Breast epithelium (tissue), 4 donors: ENCODE results near the gene MS4A3. TPM values are rescaled to one million over a fixed set of nuclear protein-coding genes. Genes with fewer than 3 reads are reported as not detected.

Experiments used
- DNase-seq, 2 donors: peaks; one replicate each; pipeline ENCODE4 v3.0.0-alpha.2; 2019; ENCODE audit warnings: low spot score in 2 of 2
- H3K27ac ChIP-seq, 2 donors: fragments of 200-600 bp; sonication (generic) in 1 of 2; one replicate each; pipeline ENCODE4 v1.5.1; 2016 to 2019; ENCODE audit warnings: mild to moderate bottlenecking in 1 of 2
- H3K27me3 ChIP-seq, 2 donors: fragments of 200-600 bp; sonication (generic) in 1 of 2; one replicate each; pipeline versions ENCODE4 v1.5.1 to v1.6.0; 2017 to 2019; ENCODE audit warnings: control low read depth in 1 of 2, mild to moderate bottlenecking in 1 of 2
- H3K36me3 ChIP-seq: fragments of 200-600 bp; one replicate; pipeline ENCODE4 v1.5.1; 2019
- H3K4me1 ChIP-seq, 2 donors: fragments of 200-600 bp; sonication (generic); one replicate each; pipeline ENCODE4 v1.5.1; 2016 to 2019; ENCODE audit warnings: control low read depth in 1 of 2
- H3K4me3 ChIP-seq, 3 donors: fragments of 200-600 bp; sonication (generic); 1 replicate in 2 of 3; 2 replicates in 1 of 3; pipeline ENCODE4 v1.5.1; 2016 to 2019; ENCODE audit warnings: mild to moderate bottlenecking in 3 of 3, moderate library complexity in 2 of 3
- H3K9me3 ChIP-seq, 2 donors: fragments of 200-600 bp; sonication (generic) in 1 of 2; one replicate each; pipeline ENCODE4 v1.5.1; 2016 to 2019; ENCODE audit warnings: control low read depth in 1 of 2
- POLR2A ChIP-seq: fragments of 450-650 bp; IDR thresholded peaks from one replicate; pipeline ENCODE4 v1.6.1; 2016; ENCODE audit warnings: antibody characterized with exemption, mild to moderate bottlenecking, moderate library complexity
- POLR2AphosphoS5 ChIP-seq, 3 donors: sonication (generic); formaldehyde crosslinking; IDR thresholded peaks; one replicate each; pipeline ENCODE4 v1.6.1; 2017; ENCODE audit warnings: antibody characterized with exemption in 3 of 3
- intact Hi-C: fragments of 100-400 bp; cut with DNase I; formaldehyde crosslinking; loops from one replicate; pipeline ENCODE4 v1.15.1; 2023; ENCODE audit warnings: low total_unique reads
- total RNA-seq, 3 donors: library from RNA; depleted of rRNA; stranded (reverse); fragments of >200 nt; gene quantifications; one replicate each; pipeline ENCODE4 v1.1.0, GENCODE V29; 2016
- TF ChIP-seq, protein P1 (sequence below), 3 donors: fragments of 450-650 bp; IDR thresholded peaks; one replicate each; pipeline ENCODE4 v1.5.1; 2016 to 2017; ENCODE audit warnings: antibody characterized with exemption in 3 of 3, mild to moderate bottlenecking in 3 of 3, moderate library complexity in 3 of 3

MS4A3 gene
- total RNA-seq, 3 donors from 2014 or later, result not detected

- Histone ChIP-seq H3K36me3 (no peaks in the 10 kb centered on the region), H3K4me1 (no peaks in the 10 kb centered on the region), H3K27ac (no peak overlapping the region), H3K4me3 (no peak overlapping the region), H3K9me3 (no peaks in the 10 kb centered on the region), H3K27me3 (no peaks in the 10 kb centered on the region)
- intact Hi-C loops, result no loop called here
- no peak for DNase-seq
- TF ChIP-seq POLR2AphosphoS5 (IDR thresholded peaks at IDR 0.05), result no peak
- TF ChIP-seq, protein P1, sequence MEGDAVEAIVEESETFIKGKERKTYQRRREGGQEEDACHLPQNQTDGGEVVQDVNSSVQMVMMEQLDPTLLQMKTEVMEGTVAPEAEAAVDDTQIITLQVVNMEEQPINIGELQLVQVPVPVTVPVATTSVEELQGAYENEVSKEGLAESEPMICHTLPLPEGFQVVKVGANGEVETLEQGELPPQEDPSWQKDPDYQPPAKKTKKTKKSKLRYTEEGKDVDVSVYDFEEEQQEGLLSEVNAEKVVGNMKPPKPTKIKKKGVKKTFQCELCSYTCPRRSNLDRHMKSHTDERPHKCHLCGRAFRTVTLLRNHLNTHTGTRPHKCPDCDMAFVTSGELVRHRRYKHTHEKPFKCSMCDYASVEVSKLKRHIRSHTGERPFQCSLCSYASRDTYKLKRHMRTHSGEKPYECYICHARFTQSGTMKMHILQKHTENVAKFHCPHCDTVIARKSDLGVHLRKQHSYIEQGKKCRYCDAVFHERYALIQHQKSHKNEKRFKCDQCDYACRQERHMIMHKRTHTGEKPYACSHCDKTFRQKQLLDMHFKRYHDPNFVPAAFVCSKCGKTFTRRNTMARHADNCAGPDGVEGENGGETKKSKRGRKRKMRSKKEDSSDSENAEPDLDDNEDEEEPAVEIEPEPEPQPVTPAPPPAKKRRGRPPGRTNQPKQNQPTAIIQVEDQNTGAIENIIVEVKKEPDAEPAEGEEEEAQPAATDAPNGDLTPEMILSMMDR (IDR thresholded peaks at IDR 0.05), result no peak
- TF ChIP-seq POLR2A, result no peak
These were observed 20.9 kb downstream of the MS4A3 start for GRCh38 chr11:60077216-60077817.

GRCh38 chr11:60077981-60078380, 21.5 kb downstream of the MS4A3 start:
- TF ChIP-seq, protein P1 (IDR thresholded peaks at IDR 0.05), result no peak
- TF ChIP-seq POLR2A, result no peak
- Histone ChIP-seq H3K27me3 (no peaks in the 10 kb centered on the region), H3K4me1 (no peaks in the 10 kb centered on the region), H3K27ac (no peak overlapping the region), H3K36me3 (no peaks in the 10 kb centered on the region), H3K9me3 (no peaks in the 10 kb centered on the region), H3K4me3 (no peak overlapping the region)
- intact Hi-C loops, result no loop called here
- no peak for DNase-seq

- intact Hi-C loops, result no loop called here
- H3K9me3 ChIP-seq, result no peaks in the 10 kb centered on the region
- no peak overlapping the region for H3K4me3 ChIP-seq
- TF ChIP-seq, protein P1 (IDR thresholded peaks at IDR 0.05), result no peak
- TF ChIP-seq POLR2A (no peak), POLR2AphosphoS5 (IDR thresholded peaks at IDR 0.05) (no peak)
- no peak for DNase-seq
- H3K27me3 ChIP-seq, result no peaks in the 10 kb centered on the region
- H3K4me1 ChIP-seq, result no peaks in the 10 kb centered on the region
- H3K36me3 ChIP-seq, result no peaks in the 10 kb centered on the region
- no peak overlapping the region for H3K27ac ChIP-seq
These were observed 22.3 kb downstream of the MS4A3 start for GRCh38 chr11:60078745-60079144.

- no peak for TF ChIP-seq POLR2AphosphoS5 (IDR thresholded peaks at IDR 0.05)
- TF ChIP-seq, protein P1 (IDR thresholded peaks at IDR 0.05), result no peak
- Histone ChIP-seq H3K36me3 (no peaks in the 10 kb centered on the region), H3K9me3 (no peaks in the 10 kb centered on the region), H3K27ac (no peak overlapping the region), H3K4me3 (no peak overlapping the region), H3K4me1 (no peaks in the 10 kb centered on the region), H3K27me3 (no peaks in the 10 kb centered on the region)
- intact Hi-C loops, result no loop called here
- DNase-seq, result no peak
These were observed 24.1 kb downstream of the MS4A3 start for GRCh38 chr11:60080535-60080934.

DNA sequence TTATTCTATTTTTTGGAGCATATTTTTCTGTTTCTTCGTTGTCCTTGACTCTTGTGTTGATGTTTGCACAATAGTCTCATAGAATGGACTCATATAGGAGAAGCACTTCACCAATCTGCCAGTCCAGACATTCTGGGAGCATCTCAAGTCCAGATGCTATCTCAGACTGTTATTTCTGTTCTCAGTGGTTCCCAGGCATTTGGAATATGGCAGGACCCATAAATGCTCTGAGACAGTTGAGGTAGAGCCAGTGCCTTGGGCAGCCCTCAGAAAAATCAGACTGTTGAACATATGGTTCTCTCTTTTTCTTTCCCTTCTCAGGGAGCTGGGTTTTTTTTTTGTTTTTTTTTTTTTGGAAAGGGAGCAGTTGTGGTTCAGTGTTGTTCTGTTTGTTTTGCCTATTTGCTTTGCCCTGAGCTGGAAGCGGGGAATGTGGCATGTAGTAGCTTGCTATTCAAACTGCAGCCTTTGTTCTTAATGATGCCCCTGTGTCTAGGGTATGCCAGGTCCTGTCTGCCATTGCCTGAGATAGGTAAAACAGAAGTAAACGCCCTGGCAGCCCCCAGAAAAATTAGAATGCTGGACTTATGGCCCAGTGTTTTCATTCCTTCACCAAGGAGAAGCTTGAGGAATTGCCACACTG, 28.3 kb downstream of the MS4A3 start:
- intact Hi-C loops, result no loop called here
- Histone ChIP-seq H3K27me3 (no peaks in the 10 kb centered on the region), H3K27ac (no peak overlapping the region), H3K4me3 (no peak overlapping the region), H3K4me1 (no peaks in the 10 kb centered on the region), H3K9me3 (no peaks in the 10 kb centered on the region), H3K36me3 (no peaks in the 10 kb centered on the region)
- TF ChIP-seq, protein P1 (IDR thresholded peaks at IDR 0.05), result no peak
- TF ChIP-seq POLR2AphosphoS5 (IDR thresholded peaks at IDR 0.05) (no peak), POLR2A (no peak)
- no peak for DNase-seq
